WTC11 (cell line): Measurements from ENCODE around the gene MAPK8IP2.

Experiments used
- CREB1 ChIP-seq: sonication (generic); formaldehyde crosslinking; IDR thresholded peaks from 2 replicates; pipeline ENCODE4 v1.8.0; 2023; ENCODE audit warnings: mild to moderate bottlenecking, missing genetic modification reagents
- CTCF ChIP-seq: fragments of 200-600 bp; IDR thresholded peaks from 2 replicates; pipeline ENCODE4 v1.8.0; 2022; ENCODE audit warnings: antibody characterized with exemption
- E2F1 ChIP-seq: sonication (generic); formaldehyde crosslinking; IDR thresholded peaks from 2 replicates; pipeline ENCODE4 v1.8.0; 2022; ENCODE audit warnings: mild to moderate bottlenecking, missing genetic modification reagents
- TCF7 ChIP-seq: sonication (generic); formaldehyde crosslinking; IDR thresholded peaks from 2 replicates; pipeline ENCODE4 v1.8.0; 2022; ENCODE audit warnings: mild to moderate bottlenecking, low read depth, missing genetic modification reagents, moderate library complexity
- TEAD4 ChIP-seq: sonication (generic); formaldehyde crosslinking; IDR thresholded peaks from 2 replicates; pipeline ENCODE4 v1.8.0; 2022; ENCODE audit warnings: mild to moderate bottlenecking, missing genetic modification reagents
- USF2 ChIP-seq: sonication (generic); formaldehyde crosslinking; IDR thresholded peaks from 2 replicates; pipeline ENCODE4 v1.8.1; 2023; ENCODE audit warnings: mild to moderate bottlenecking, missing genetic modification reagents, moderate library complexity
- ZNF232 ChIP-seq: sonication (generic); formaldehyde crosslinking; IDR thresholded peaks from 2 replicates; pipeline ENCODE4 v1.8.0; 2022; ENCODE audit warnings: mild to moderate bottlenecking, missing genetic modification reagents
- ZNF532 ChIP-seq: fragments of 250-450 bp; sonication (Bioruptor Pico); IDR thresholded peaks from 2 replicates; pipeline ENCODE4 v1.9.0; 2021; ENCODE audit warnings: mild to moderate bottlenecking, borderline replicate concordance

GRCh38 chr22:50624347-50625130 is 23.9 kb downstream of the MAPK8IP2 start:
- no peak for TF ChIP-seq CTCF
- TF ChIP-seq E2F1 (CRISPR knock-in tag) = no peak
- no peak for TF ChIP-seq TEAD4 (CRISPR knock-in tag)
- TF ChIP-seq USF2 (CRISPR knock-in tag) = no peak
- no peak for TF ChIP-seq ZNF532
- TF ChIP-seq ZNF232 (CRISPR knock-in tag) = no peak
- TF ChIP-seq TCF7 (CRISPR knock-in tag) = no peak
- no peak for TF ChIP-seq CREB1 (CRISPR knock-in tag)
